Fibroblast of pulmonary artery (primary cell): ENCODE data around the gene EIF3K.

Source experiments
- DNase-seq: peaks from one replicate; pipeline ENCODE4 v3.0.0-alpha.2; 2010; ENCODE audit warnings: low read depth
- H3K4me3 ChIP-seq: replicated peaks from 2 replicates; pipeline ENCODE4 v1.5.1; 2011; ENCODE audit warnings: low read depth, mild to moderate bottlenecking, control low read depth, low read length, moderate library complexity
- TF ChIP-seq, protein P1 (sequence below): IDR thresholded peaks from 2 replicates; pipeline ENCODE4 v1.5.1; 2011; ENCODE audit warnings: mild to moderate bottlenecking, control low read depth, low read length, inconsistent platforms; ENCODE audit errors: missing control alignments

EIF3K gene

DNA sequence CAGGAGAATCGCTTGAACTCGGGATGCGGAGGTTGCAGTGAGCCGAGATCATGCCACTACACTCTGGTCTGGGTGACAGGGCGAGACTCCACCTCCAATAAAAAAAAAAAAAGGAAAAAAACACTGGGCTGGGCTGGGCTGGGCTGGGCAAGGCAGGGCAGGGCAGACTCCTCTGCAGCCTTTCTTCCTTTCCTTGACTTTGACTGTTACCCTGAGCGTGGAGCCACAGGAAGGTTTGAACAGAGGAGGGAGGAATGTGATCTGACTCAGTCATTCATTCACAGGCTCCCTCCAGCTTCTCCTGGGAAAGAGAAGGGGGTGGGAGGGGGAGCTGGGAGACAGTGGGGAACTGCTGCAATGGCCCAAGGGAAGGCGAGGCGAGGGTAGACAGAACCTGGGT, 25.7 kb downstream of the EIF3K start:
- no peak overlapping the region for H3K4me3 ChIP-seq
- DNase-seq, result no peak

DNA sequence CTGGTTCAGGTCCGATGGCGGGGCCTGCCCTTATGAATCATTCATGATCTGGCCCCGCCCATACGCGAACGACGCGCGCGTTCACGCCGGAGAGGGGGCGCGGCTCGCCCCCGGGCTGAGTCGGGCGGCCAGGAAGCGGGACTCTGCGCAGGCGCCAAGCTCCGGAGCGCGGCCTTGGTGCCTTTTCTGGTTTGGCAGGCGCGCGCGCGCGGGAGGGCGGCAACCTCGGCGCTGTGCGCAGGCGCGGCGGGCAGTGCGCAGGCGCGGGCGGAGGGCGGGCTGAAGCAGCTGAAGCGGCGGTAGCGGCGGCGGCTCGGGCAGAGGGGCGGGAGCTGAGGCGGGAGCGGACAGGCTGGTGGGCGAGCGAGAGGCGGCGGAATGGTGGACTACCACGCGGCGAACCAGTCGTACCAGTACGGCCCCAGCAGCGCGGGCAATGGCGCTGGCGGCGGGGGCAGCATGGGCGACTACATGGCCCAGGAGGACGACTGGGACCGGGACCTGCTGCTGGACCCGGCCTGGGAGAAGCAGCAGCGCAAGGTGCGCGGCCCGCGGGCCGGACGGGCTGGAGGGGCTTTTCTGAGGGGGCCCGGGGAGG, 28.5 kb downstream of the EIF3K start, which contains the start of gene ACTN4:
Gene ACTN4, plus strand, starts transcription at position 282 of the 598 bp plus-strand sequence. Its CDS starts 97 bp downstream, at position 379.
- peak within 1 kb of the TSS; percentile 98 for H3K4me3 ChIP-seq
- peak; percentile 97 for DNase-seq
- TF ChIP-seq, protein P1, sequence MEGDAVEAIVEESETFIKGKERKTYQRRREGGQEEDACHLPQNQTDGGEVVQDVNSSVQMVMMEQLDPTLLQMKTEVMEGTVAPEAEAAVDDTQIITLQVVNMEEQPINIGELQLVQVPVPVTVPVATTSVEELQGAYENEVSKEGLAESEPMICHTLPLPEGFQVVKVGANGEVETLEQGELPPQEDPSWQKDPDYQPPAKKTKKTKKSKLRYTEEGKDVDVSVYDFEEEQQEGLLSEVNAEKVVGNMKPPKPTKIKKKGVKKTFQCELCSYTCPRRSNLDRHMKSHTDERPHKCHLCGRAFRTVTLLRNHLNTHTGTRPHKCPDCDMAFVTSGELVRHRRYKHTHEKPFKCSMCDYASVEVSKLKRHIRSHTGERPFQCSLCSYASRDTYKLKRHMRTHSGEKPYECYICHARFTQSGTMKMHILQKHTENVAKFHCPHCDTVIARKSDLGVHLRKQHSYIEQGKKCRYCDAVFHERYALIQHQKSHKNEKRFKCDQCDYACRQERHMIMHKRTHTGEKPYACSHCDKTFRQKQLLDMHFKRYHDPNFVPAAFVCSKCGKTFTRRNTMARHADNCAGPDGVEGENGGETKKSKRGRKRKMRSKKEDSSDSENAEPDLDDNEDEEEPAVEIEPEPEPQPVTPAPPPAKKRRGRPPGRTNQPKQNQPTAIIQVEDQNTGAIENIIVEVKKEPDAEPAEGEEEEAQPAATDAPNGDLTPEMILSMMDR, result no peak

More for the DNA sequence above, 25.7 kb downstream of the EIF3K start:
- TF ChIP-seq, protein P1, result no peak

DNA sequence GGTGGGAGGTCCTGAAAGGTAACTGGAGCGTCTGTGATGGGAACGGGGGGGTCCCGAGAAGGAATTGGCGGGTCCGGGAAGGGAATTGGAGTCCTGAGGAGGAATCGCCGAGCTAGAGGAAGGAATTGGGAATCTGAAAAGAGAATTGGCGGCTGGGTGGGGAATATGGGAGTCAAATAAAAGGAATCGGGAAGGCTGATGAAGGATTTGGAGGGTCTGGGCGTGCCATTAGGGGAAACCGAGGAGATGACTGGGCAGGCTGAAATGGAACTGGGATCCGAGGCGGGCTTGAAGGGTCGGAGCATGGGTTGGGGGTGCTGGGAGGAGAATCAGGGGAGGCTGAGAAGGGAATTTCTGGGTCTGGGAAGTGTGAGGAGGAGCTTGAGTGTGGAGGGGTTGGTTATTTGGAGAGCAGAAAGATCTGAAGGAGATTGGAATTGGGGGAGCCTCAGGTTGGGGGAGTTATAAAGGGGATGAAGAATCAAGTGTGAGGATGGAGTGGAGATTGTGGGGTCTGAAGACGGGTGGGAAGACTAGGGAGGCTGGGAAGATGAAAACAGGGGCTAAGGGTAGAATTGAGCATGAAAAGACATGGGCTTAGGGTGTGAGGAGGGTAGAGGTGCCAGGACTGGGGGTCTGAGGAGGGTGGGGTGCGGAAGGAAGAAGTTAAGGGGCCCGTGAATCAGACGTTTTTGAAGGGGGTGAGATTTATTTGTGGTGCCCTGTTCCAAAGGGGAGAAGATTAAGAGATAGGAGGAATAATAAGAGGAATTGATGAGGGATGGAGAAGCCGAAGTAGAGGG, 29.2 kb downstream of the EIF3K start:
- DNase-seq, result no peak
- peak overlapping the region; percentile 98 for H3K4me3 ChIP-seq
- TF ChIP-seq, protein P1, result no peak

DNA sequence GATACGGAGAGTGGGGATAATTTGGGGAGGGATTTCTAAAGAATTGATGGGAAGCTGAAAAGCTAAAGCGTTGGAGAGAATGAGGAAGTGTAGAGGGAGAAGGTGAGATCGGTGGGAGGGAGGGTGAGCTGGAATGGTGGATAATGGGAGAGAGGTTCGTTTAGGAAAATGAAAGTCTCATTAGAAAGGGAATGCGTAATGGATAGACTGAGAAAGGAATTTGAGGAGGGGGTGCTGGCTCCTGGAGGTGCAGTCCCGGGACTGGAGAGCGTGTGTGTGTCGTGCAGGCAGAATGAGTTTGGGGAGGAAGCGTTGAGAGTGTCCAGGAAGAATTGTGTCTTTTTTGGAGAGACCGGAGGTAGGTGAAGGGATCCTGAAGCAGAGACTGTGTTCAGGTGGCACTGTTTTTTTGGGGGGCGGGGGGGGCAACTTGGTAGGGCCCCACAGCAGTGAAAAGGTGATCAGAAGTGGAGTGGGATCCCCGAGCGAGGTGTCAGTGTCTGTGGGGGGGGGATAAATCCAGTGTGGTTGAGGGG, 29.8 kb downstream of the EIF3K start:
- peak overlapping the region; percentile 98 for H3K4me3 ChIP-seq
- DNase-seq, result no peak
- TF ChIP-seq, protein P1, result no peak

DNA sequence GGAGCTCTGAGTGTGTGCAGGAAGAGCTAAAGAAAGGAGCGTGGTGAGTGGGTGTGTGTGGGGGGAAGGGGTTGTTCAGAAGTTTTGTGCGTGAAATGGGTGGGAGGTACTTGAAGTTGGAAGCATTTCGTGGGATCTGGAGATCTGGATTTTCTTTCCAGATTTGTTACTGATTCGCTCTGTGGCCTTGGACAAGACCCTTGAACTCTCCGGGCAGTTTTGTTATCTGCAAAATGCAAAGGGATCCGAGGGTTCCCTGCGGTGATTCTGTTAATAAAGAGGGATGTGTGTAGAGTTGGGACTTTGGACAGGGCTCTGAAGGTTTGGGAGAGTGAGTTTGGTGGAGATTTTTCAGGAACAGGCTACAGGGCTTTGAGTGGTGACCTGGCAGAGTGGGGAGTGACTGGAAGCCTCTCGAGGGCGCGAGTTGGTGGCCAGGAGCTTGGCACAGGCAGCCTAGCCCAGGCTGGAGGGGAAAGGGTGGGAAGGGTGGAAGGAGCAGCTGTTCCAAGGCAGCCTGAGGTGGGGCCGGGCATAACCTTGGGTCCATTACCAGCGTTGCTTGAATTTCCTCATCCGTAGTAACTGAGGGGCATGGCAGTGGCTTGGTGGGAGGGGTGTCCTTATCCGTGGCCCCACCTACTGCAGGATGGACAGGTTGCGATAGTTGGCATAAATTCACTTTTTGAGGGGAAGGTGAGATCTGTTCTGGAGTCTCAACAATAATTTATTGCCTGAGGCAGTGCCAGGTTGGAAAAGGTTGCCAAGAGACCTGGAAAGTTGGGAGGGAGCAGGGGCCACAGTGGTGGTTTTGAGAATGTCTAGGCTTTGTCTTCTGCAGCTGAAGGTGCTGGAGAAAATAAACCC, 30.6 kb downstream of the EIF3K start:
- no peak for DNase-seq
- peak overlapping the region; percentile 98 for H3K4me3 ChIP-seq
- TF ChIP-seq, protein P1, result no peak

DNA sequence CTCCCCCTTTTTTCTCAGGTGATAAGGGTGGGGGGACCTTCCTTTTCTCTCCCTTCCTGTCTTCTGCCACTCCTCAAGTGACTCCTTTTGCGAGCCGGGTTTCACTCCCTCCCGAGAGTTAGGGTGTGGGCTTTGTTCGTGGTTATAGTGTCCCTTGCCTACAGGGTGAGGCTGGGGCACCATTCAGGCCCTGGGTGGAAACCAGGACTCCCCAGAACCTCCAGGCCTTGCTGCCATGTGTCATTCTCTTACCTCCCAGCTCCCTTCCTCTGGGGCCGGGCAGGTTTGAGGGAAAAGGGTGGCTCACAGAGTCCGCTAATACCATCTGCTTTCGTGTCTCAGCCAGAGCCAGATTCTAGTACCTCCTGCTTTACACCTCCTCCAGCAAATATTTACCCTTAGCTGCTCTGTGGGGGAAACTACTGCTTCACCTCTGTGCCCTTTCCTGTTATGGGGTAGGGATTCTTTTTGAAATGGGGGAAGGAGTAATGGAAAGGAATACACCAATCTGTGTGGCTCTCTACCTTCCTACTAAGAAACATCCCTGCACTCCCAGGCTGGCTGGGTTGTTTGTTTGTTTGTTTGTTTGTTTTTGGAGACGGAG, 31.3 kb downstream of the EIF3K start:
- H3K4me3 ChIP-seq, result peak overlapping the region; percentile 98
- no peak for DNase-seq
- TF ChIP-seq, protein P1, result no peak
